Measurements from ENCODE around the gene MRNIP.

- TF ChIP-seq YY1 (IDR thresholded peaks at IDR 0.05; ENCODE audit: insufficient read depth, insufficient read length) (no peak), ZNF274 (IDR thresholded peaks at IDR 0.05; ENCODE audit: low read depth, low read length) (no peak)
These were observed 11.8 kb upstream of the MRNIP start for GRCh38 chr5:179870403-179870903.
